IMR-90 (cell line): ENCODE data around the gene JMJD6. TPM values are rescaled to one million over a fixed set of nuclear protein-coding genes. Genes with fewer than 3 reads are reported as not detected.
A peak's percentile ranks its signal among the peaks of the same experiment; 100 is the strongest.

Experiments
- ATAC-seq: fragments of 200-7000 bp; cut with Tn5 transposase; 2 replicates; pipeline ENCODE4 v1.9.1; 2020; ENCODE audit warnings: low read depth, mild to moderate bottlenecking, moderate library complexity
- BruUV-seq: library from RNA; stranded (reverse); fragments of 400-500 nt; replicated peaks from 2 replicates; lab custom pipeline; 2021; lab: Mats Ljungman, UMichigan
- CTCF ChIA-PET: fragments of 300-600 bp; formaldehyde crosslinking; extraction: SDS; loops from one replicate; lab custom pipeline; 2021; ENCODE audit warnings: antibody characterized with exemption; lab: Yijun Ruan, JAX
- POLR2A ChIA-PET: fragments of 300-600 bp; sonication (Branson Sonifier 250); formaldehyde crosslinking; loops from one replicate; lab custom pipeline; 2022; ENCODE audit warnings: antibody characterized with exemption; ENCODE audit not compliant: unreplicated experiment; lab: Charles Lee
- DNase-seq: peaks from one replicate; pipeline ENCODE4 v3.0.0; 2013
- H2AFZ ChIP-seq: replicated peaks from 2 replicates; pipeline ENCODE3; 2013; ENCODE audit warnings: low read length, mild to moderate bottlenecking; ENCODE audit not compliant: poor library complexity
- H2AK5ac ChIP-seq: 2 replicates; pipeline ENCODE4 v1.6.1; 2013; ENCODE audit warnings: low read depth, low read length, inconsistent platforms
- H2AK9ac ChIP-seq: replicated peaks from 2 replicates; pipeline ENCODE3; 2013; ENCODE audit warnings: mild to moderate bottlenecking, low read depth, low read length, moderate library complexity; ENCODE audit not compliant: poor library complexity
- H2BK120ac ChIP-seq: 2 replicates; pipeline ENCODE4 v1.6.1; 2013; ENCODE audit warnings: low read depth, low read length, inconsistent platforms
- H2BK15ac ChIP-seq: 3 replicates; pipeline ENCODE4 v1.6.1; 2013; ENCODE audit warnings: low read depth, low read length, inconsistent platforms
- H2BK20ac ChIP-seq: 2 replicates; pipeline ENCODE4 v1.6.1; 2013; ENCODE audit warnings: low read depth, mild to moderate bottlenecking, inconsistent platforms, low read length, moderate library complexity
- H2BK5ac ChIP-seq: 2 replicates; pipeline ENCODE4 v1.6.1; 2013; ENCODE audit warnings: mild to moderate bottlenecking, low read depth, low read length, inconsistent platforms; ENCODE audit not compliant: poor library complexity, severe bottlenecking
- H3K14ac ChIP-seq: replicated peaks from 2 replicates; pipeline ENCODE4 v1.6.1; 2013; ENCODE audit warnings: low read depth, low read length, inconsistent platforms
- H3K18ac ChIP-seq: 2 replicates; pipeline ENCODE4 v1.6.1; 2013; ENCODE audit warnings: low read depth, low read length, control low read depth
- H3K23ac ChIP-seq: 2 replicates; pipeline ENCODE4 v1.6.1; 2013; ENCODE audit warnings: low read depth, low read length, inconsistent platforms
- H3K27ac ChIP-seq: 2 replicates; pipeline ENCODE4 v1.5.1; 2013; ENCODE audit warnings: mild to moderate bottlenecking, control low read depth, low read length; ENCODE audit not compliant: insufficient read depth
- H3K27me3 ChIP-seq: 2 replicates; pipeline ENCODE4 v1.6.1; 2013; ENCODE audit warnings: low read length; ENCODE audit not compliant: control insufficient read depth, insufficient read depth
- H3K36me3 ChIP-seq: 2 replicates; pipeline ENCODE4 v1.6.1; 2013; ENCODE audit warnings: low read length, mixed read lengths; ENCODE audit not compliant: control insufficient read depth, insufficient read depth
- H3K4ac ChIP-seq: 2 replicates; pipeline ENCODE4 v1.6.1; 2013; ENCODE audit warnings: low read depth, low read length, inconsistent platforms
- H3K4me1 ChIP-seq: 2 replicates; pipeline ENCODE4 v1.6.1; 2013; ENCODE audit warnings: low read length, mixed read lengths; ENCODE audit not compliant: control insufficient read depth, insufficient read depth
- H3K4me2 ChIP-seq: 2 replicates; pipeline ENCODE4 v1.6.1; 2013; ENCODE audit warnings: low read depth, mild to moderate bottlenecking, control low read depth, low read length, moderate library complexity
- H3K4me3 ChIP-seq: 2 replicates; pipeline ENCODE4 v1.5.1; 2013; ENCODE audit warnings: low read depth, mild to moderate bottlenecking, control low read depth, low read length, moderate library complexity; ENCODE audit not compliant: insufficient read depth
- H3K56ac ChIP-seq: 2 replicates; pipeline ENCODE4 v1.6.1; 2013; ENCODE audit warnings: low read length, inconsistent platforms; ENCODE audit not compliant: insufficient read depth; ENCODE audit errors: extremely low read depth
- H3K79me1 ChIP-seq, 2 experiments: 2 replicates each; pipeline ENCODE4 v1.6.1; 2013; ENCODE audit warnings: low read length in 2 of 2, inconsistent platforms in 1 of 2, low read depth in 1 of 2
- H3K9ac ChIP-seq: 2 replicates; pipeline ENCODE4 v1.6.1; 2013; ENCODE audit warnings: low read depth, low read length, control low read depth
- H3K9me1 ChIP-seq: 2 replicates; pipeline ENCODE4 v1.6.1; 2013; ENCODE audit warnings: low read length, inconsistent platforms; ENCODE audit not compliant: insufficient read depth
- H3K9me3 ChIP-seq: 2 replicates; pipeline ENCODE4 v1.6.1; 2013; ENCODE audit warnings: low read length; ENCODE audit not compliant: control insufficient read depth, insufficient read depth
- H4K20me1 ChIP-seq: 2 replicates; pipeline ENCODE4 v1.6.1; 2013; ENCODE audit warnings: low read length, inconsistent platforms; ENCODE audit not compliant: insufficient read depth
- H4K5ac ChIP-seq: 2 replicates; pipeline ENCODE4 v1.6.1; 2013; ENCODE audit warnings: mild to moderate bottlenecking, low read depth, low read length, control low read depth
- H4K8ac ChIP-seq, 2 experiments: 2 replicates each; pipeline ENCODE4 v1.6.1; 2013; ENCODE audit warnings: low read depth in 2 of 2, low read length in 2 of 2, control low read depth in 1 of 2, inconsistent platforms in 1 of 2
- H4K91ac ChIP-seq: 2 replicates; pipeline ENCODE4 v1.6.1; 2013; ENCODE audit warnings: low read depth, low read length, inconsistent platforms; ENCODE audit not compliant: insufficient read depth
- BHLHE40 ChIP-seq: fragments of 150-350 bp; IDR thresholded peaks from 2 replicates; pipeline ENCODE4 v1.6.1; 2016; ENCODE audit warnings: mild to moderate bottlenecking, low read depth, low read length
- CEBPB ChIP-seq: IDR thresholded peaks from 2 replicates; pipeline ENCODE4 v1.6.1; 2012; ENCODE audit warnings: low read depth, low read length, improper control_type of control experiment
- CHD1 ChIP-seq: IDR thresholded peaks from 2 replicates; pipeline ENCODE4 v1.6.1; 2012; ENCODE audit warnings: low read depth, low read length, improper control_type of control experiment
- CTCF ChIP-seq: conservative IDR thresholded peaks from 2 replicates; pipeline ENCODE4 v1.5.1; 2012; ENCODE audit warnings: mild to moderate bottlenecking, low read depth, low read length, improper control_type of control experiment
- ELK1 ChIP-seq: fragments of 150-350 bp; IDR thresholded peaks from 2 replicates; pipeline ENCODE4 v1.6.1; 2016; ENCODE audit warnings: low read depth, mild to moderate bottlenecking, low read length, moderate library complexity, borderline replicate concordance
- FOS ChIP-seq: fragments of 150-350 bp; IDR thresholded peaks from 2 replicates; pipeline ENCODE4 v1.6.1; 2016; ENCODE audit warnings: low read depth, low read length
- MAFK ChIP-seq: IDR thresholded peaks from 2 replicates; pipeline ENCODE4 v1.6.1; 2012; ENCODE audit warnings: low read depth, low read length, improper control_type of control experiment
- MAZ ChIP-seq: IDR thresholded peaks from 2 replicates; pipeline ENCODE4 v1.6.1; 2012; ENCODE audit warnings: low read depth, mild to moderate bottlenecking, low read length, improper control_type of control experiment, moderate library complexity, borderline replicate concordance
- MXI1 ChIP-seq: IDR thresholded peaks from 2 replicates; pipeline ENCODE4 v1.6.1; 2012; ENCODE audit warnings: low read depth, mild to moderate bottlenecking, low read length, moderate library complexity, borderline replicate concordance
- NFE2L2 ChIP-seq: fragments of 150-350 bp; IDR thresholded peaks from 2 replicates; pipeline ENCODE4 v1.6.1; 2016; ENCODE audit warnings: low read depth, mild to moderate bottlenecking, low read length
- RFX5 ChIP-seq: IDR thresholded peaks from 2 replicates; pipeline ENCODE4 v1.8.0; 2012; ENCODE audit warnings: low read depth, mild to moderate bottlenecking, low read length, moderate library complexity
- USF2 ChIP-seq: fragments of 150-350 bp; IDR thresholded peaks from 2 replicates; pipeline ENCODE4 v1.6.1; 2017; ENCODE audit warnings: mild to moderate bottlenecking, antibody characterized with exemption, low read length, low read depth
- WGBS, 2 experiments: methylation state at CpG; one replicate each; pipeline versions ENCODE4 v1.1.5 to v1.1.7; 2013; ENCODE audit warnings: missing lambda C conversion rate in 2 of 2; ENCODE audit not compliant: insufficient read length in 1 of 2; ENCODE audit errors: extremely low coverage in 2 of 2; 5-methylcytosine and 5-hydroxymethylcytosine counted together
- dilution Hi-C: fragments of 300-500 bp; cut with HindIII; formaldehyde crosslinking; loops from one replicate; pipeline ENCODE4 v1.14.3; 2018; ENCODE audit warnings: low sequenced_read_pairs; ENCODE audit not compliant: unreplicated experiment
- in situ Hi-C: fragments of 300-500 bp; cut with MboI; formaldehyde crosslinking; loops from 3 replicates; pipeline ENCODE4 v1.14.3; 2019; ENCODE audit warnings: low sequenced_read_pairs, inconsistent platforms, mixed read lengths
- intact Hi-C: fragments of 100-400 bp; cut with micrococcal nuclease; formaldehyde crosslinking; loops from 2 replicates; pipeline ENCODE4 v1.10.0; 2022
- polyA plus RNA-seq, 3 experiments: library from polyadenylated mRNA; depleted of rRNA; stranded (reverse); fragments of >200 nt; gene quantifications; 2 replicates each; pipeline ENCODE4 v1.2.3, GENCODE V29; 2012; ENCODE audit warnings: low replicate concordance in 1 of 3
- total RNA-seq: library from RNA; depleted of rRNA; stranded (reverse); fragments of >200 nt; gene quantifications from 2 replicates; pipeline ENCODE4 v1.2.3, GENCODE V29; 2012

The JMJD6 gene
- total and polyA plus RNA-seq, 2 of the 4 experiments (the other 2 are of a cell fraction), result 24.4 to 33.7 TPM

- H3K27me3 ChIP-seq, result no peaks in the 10 kb centered on the region
- H3K4me1 ChIP-seq, result peaks cover 2% of the 10 kb centered on the region
- H2BK20ac ChIP-seq, result no peak overlapping the region
- no peak overlapping the region; the same call in 1 of the 2 replicates for H3K23ac ChIP-seq
- no peaks in the 10 kb centered on the region for H3K79me1 ChIP-seq
- ATAC-seq, result peak; percentile 87
- H3K9me1 ChIP-seq, result no peaks in the 10 kb centered on the region
- H3K18ac ChIP-seq, result no peak overlapping the region
- peaks cover 19% of the 10 kb centered on the region for H3K36me3 ChIP-seq
- BruUV-seq, result no TSS peak
- no peak overlapping the region for H2BK15ac ChIP-seq
- H2BK5ac ChIP-seq, result no peak overlapping the region
- POLR2A ChIA-PET, result no interaction called here
- WGBS, 2 experiments, result no CpG with 5 or more reads among the region's 6 CpGs
- peak overlapping the region; percentile 33; the same call in 1 of the 2 replicates for H3K4me2 ChIP-seq
- H2AK9ac ChIP-seq, result no peak overlapping the region
- H4K91ac ChIP-seq, result no peak overlapping the region
- H3K4ac ChIP-seq, result 0 out of 2 replicates have a peak overlapping the region, but pooled peaks have one; percentile 11
- peak; percentile 70 for DNase-seq
- H3K56ac ChIP-seq, result no peak overlapping the region
- intact Hi-C loops, result no loop called here
- dilution Hi-C loops, result no loop called here
- CTCF ChIA-PET, result interaction anchor here (0.7 to 0.9 kb wide), 2 partner anchors 33 to 323 kb away, joined by 3 read pairs; no protein-coding TSS in a partner anchor
- H3K9me3 ChIP-seq, result no peaks in the 10 kb centered on the region
- peak overlapping the region; percentile 10; the same call in 1 of the 2 replicates for H3K14ac ChIP-seq
- H2AK5ac ChIP-seq, result no peak overlapping the region
- no peak overlapping the region for H3K9ac ChIP-seq
- peak overlapping the region; percentile 36 for H2AFZ ChIP-seq
- H3K4me3 ChIP-seq, result no peak overlapping the region
- H4K20me1 ChIP-seq, result no peaks in the 10 kb centered on the region
- in situ Hi-C loops, result no loop called here
- peak overlapping the region; percentile 6 to 35; a peak in 2 of 4 replicates for H4K8ac ChIP-seq
- TF ChIP-seq ELK1, result no peak
- no peak for TF ChIP-seq NFE2L2
- no peak for TF ChIP-seq CEBPB
- TF ChIP-seq MXI1, result no peak
- TF ChIP-seq USF2, result no peak
- TF ChIP-seq BHLHE40, result no peak
- no peak for TF ChIP-seq MAFK
- TF ChIP-seq CHD1, result no peak
- TF ChIP-seq RFX5, result no peak
- TF ChIP-seq MAZ, result no peak
- no peak for TF ChIP-seq CTCF
- TF ChIP-seq FOS, result no peak
- no peak overlapping the region for H4K5ac ChIP-seq
- no peak overlapping the region for H3K27ac ChIP-seq
- no peak overlapping the region for H2BK120ac ChIP-seq
These were observed 46.6 kb upstream of the JMJD6 start for GRCh38 chr17:76772842-76773525.
